K562 (cell line): ENCODE measurements around the gene NDUFAF8. TPM values are rescaled to one million over a fixed set of nuclear protein-coding genes. Genes with fewer than 3 reads are reported as not detected.
A peak's percentile ranks its signal among the peaks of the same experiment; 100 is the strongest.

ENCODE experiments used
- ATAC-seq: fragments of 200-7000 bp; cut with Tn5 transposase; 3 replicates; pipeline ENCODE4 v1.9.1; 2020; ENCODE audit warnings: moderate library complexity
- BruUV-seq: library from RNA; stranded (reverse); fragments of 400-500 nt; replicated peaks from 2 replicates; lab custom pipeline; 2021; lab: Mats Ljungman, UMichigan
- CTCF ChIA-PET: fragments of 300-600 bp; formaldehyde crosslinking; extraction: SDS; loops from one replicate; lab custom pipeline; 2021; ENCODE audit warnings: low intra/inter-chr PET ratio; lab: Yijun Ruan, JAX
- POLR2A ChIA-PET: fragments of 300-600, 350-650 bp; sonication (Branson Sonifier 250); formaldehyde crosslinking; extraction: SDS; loops from one replicate; lab custom pipeline; 2021; ENCODE audit warnings: antibody characterized with exemption, inconsistent platforms; lab: Yijun Ruan, JAX
- DNase-seq, 4 experiments: peaks; one replicate each; pipeline versions ENCODE4 v3.0.0 to v3.0.0-alpha.2; 2011 to 2018; ENCODE audit warnings: low spot score in 3 of 4, mixed read lengths in 3 of 4; ENCODE audit errors: extremely low read depth in 1 of 4
- FAIRE-seq: peaks from 2 replicates; lab custom pipeline; 2011; peaks lifted over from hg19 to GRCh38; lab: Jason Lieb, UNC
- H2AFZ ChIP-seq: 2 replicates; pipeline ENCODE4 v1.6.0; 2011; ENCODE audit warnings: low read depth, low read length, control low read depth, inconsistent platforms
- H3K27ac ChIP-seq: fragments of 200-600 bp; 3 replicates; pipeline ENCODE4 v1.8.0; 2011; ENCODE audit warnings: low read depth, mild to moderate bottlenecking, control low read depth, inconsistent platforms, low read length, moderate library complexity, mixed read lengths; ENCODE audit errors: extremely low read depth
- H3K27me3 ChIP-seq, 2 experiments: fragments of 300-600 bp in 1 of 2; 2 replicates in 1 of 2; 3 replicates in 1 of 2; pipeline versions ENCODE4 v1.6.0 to v1.8.0; 2011; ENCODE audit warnings: inconsistent platforms in 2 of 2, low read length in 2 of 2, mild to moderate bottlenecking in 1 of 2, mixed read lengths in 1 of 2, moderate library complexity in 1 of 2; ENCODE audit not compliant: control insufficient read depth in 2 of 2, insufficient read depth in 2 of 2
- H3K36me3 ChIP-seq: fragments of 300-600 bp; 3 replicates; pipeline ENCODE4 v1.8.0; 2011; ENCODE audit warnings: mild to moderate bottlenecking, low read length, inconsistent platforms; ENCODE audit not compliant: control insufficient read depth, insufficient read depth
- H3K4me1 ChIP-seq, 2 experiments: fragments of 200-600 bp in 1 of 2; replicated peaks in 1 of 2; 2 replicates in 1 of 2; 3 replicates in 1 of 2; pipeline versions ENCODE4 v1.5.1 to v1.8.0; 2011; ENCODE audit warnings: inconsistent platforms in 2 of 2, low read length in 2 of 2, mild to moderate bottlenecking in 1 of 2, mixed read lengths in 1 of 2, moderate library complexity in 1 of 2; ENCODE audit not compliant: control insufficient read depth in 2 of 2, insufficient read depth in 2 of 2
- H3K4me2 ChIP-seq: 2 replicates; pipeline ENCODE4 v1.6.1; 2011; ENCODE audit warnings: low read length, control low read depth, inconsistent platforms, mixed read lengths; ENCODE audit not compliant: insufficient read depth
- H3K4me3 ChIP-seq: fragments of 200-600 bp; sonication (generic), shearing (Covaris generic); 2 replicates; pipeline ENCODE4 v1.5.1; 2016; ENCODE audit warnings: control low read depth, inconsistent platforms
- H3K79me2 ChIP-seq: fragments of 200-600 bp; 3 replicates; pipeline ENCODE4 v1.8.0; 2011; ENCODE audit warnings: low read length, inconsistent platforms; ENCODE audit not compliant: control insufficient read depth, insufficient read depth
- H3K9ac ChIP-seq, 2 experiments: 2 replicates each; pipeline versions ENCODE4 v1.6.0 to v1.6.1; 2011; ENCODE audit warnings: low read depth in 2 of 2, low read length in 2 of 2, control low read depth in 1 of 2, inconsistent platforms in 1 of 2, mild to moderate bottlenecking in 1 of 2, mixed read lengths in 1 of 2; ENCODE audit not compliant: insufficient read depth in 1 of 2
- H3K9me1 ChIP-seq: one replicate; pipeline ENCODE4 v1.6.0; 2011; ENCODE audit warnings: inconsistent platforms, mild to moderate bottlenecking, low read length, moderate library complexity; ENCODE audit not compliant: control insufficient read depth, insufficient read depth
- H3K9me3 ChIP-seq: replicated peaks from 2 replicates; pipeline ENCODE4 v1.5.1; 2011; ENCODE audit warnings: low read depth, low read length, inconsistent platforms; ENCODE audit not compliant: control insufficient read depth, insufficient read depth
- H4K20me1 ChIP-seq: replicated peaks from 2 replicates; pipeline ENCODE4 v1.6.1; 2011; ENCODE audit warnings: low read length, inconsistent platforms, mixed read lengths; ENCODE audit not compliant: control insufficient read depth, insufficient read depth
- BACH1 ChIP-seq: fragments of 200-800 bp; sonication (Bioruptor generic); IDR thresholded peaks from 2 replicates; pipeline ENCODE4 v1.6.1; 2016; ENCODE audit warnings: missing genetic modification characterization, missing compliant biosample characterization
- CTCFL ChIP-seq: IDR thresholded peaks from 2 replicates; pipeline ENCODE4 v1.6.1; 2011; ENCODE audit warnings: borderline replicate concordance, low read depth, mild to moderate bottlenecking, moderate library complexity, low read length; ENCODE audit not compliant: insufficient read depth, poor library complexity, severe bottlenecking
- LCOR ChIP-seq: sonication (generic); formaldehyde crosslinking; IDR thresholded peaks from 2 replicates; pipeline ENCODE4 v1.8.0; 2022; ENCODE audit warnings: mild to moderate bottlenecking, missing genetic modification reagents
- MYBL2 ChIP-seq, 2 experiments: fragments of 450-650 bp in 1 of 2; sonication (generic) in 1 of 2; formaldehyde crosslinking in 1 of 2; IDR thresholded peaks; 2 replicates each; pipeline versions ENCODE4 v1.6.1 to v1.8.1; 2017 to 2022; ENCODE audit warnings: borderline replicate concordance in 1 of 2, inconsistent platforms in 1 of 2, low read depth in 1 of 2, mild to moderate bottlenecking in 1 of 2, missing genetic modification reagents in 1 of 2, moderate library complexity in 1 of 2
- POLR3G ChIP-seq: IDR thresholded peaks from 2 replicates; pipeline ENCODE4 v1.6.1; 2011; ENCODE audit not compliant: insufficient read length, insufficient replicate concordance; ENCODE audit errors: extremely low read depth
- SMC3 ChIP-seq: conservative IDR thresholded peaks from 2 replicates; pipeline ENCODE4 v1.6.1; 2011; ENCODE audit warnings: low read depth, low read length, improper control_type of control experiment; ENCODE audit not compliant: insufficient read depth
- SUPT5H ChIP-seq: fragments of 450-650 bp; IDR thresholded peaks from 2 replicates; pipeline ENCODE4 v1.6.1; 2016
- YY1 ChIP-seq, 3 experiments: IDR thresholded peaks; 2 replicates each; pipeline ENCODE4 v1.6.1; 2011; ENCODE audit warnings: low read length in 2 of 3, mild to moderate bottlenecking in 2 of 3, moderate library complexity in 2 of 3, borderline replicate concordance in 1 of 3, control low read depth in 1 of 3, low read depth in 1 of 3; ENCODE audit not compliant: insufficient read depth in 3 of 3, insufficient replicate concordance in 2 of 3, control insufficient read depth in 1 of 3, insufficient read length in 1 of 3; ENCODE audit errors: extremely low read depth in 1 of 3
- WGBS: fragments of 100-300 bp; shearing (Covaris generic); methylation state at CpG from one replicate; pipeline ENCODE4 v1.1.6; 2016; ENCODE audit warnings: low coverage, mixed read lengths; ENCODE audit not compliant: insufficient coverage; ENCODE audit errors: missing lambda C conversion rate; 5-methylcytosine and 5-hydroxymethylcytosine counted together
- in situ Hi-C: fragments of 300-500 bp; cut with MboI; formaldehyde crosslinking; loops from 4 replicates; pipeline ENCODE4 v1.15.0; 2018; ENCODE audit warnings: inconsistent platforms, mixed read lengths
- intact Hi-C: fragments of 100-400 bp; cut with micrococcal nuclease; formaldehyde crosslinking; loops from 2 replicates; pipeline ENCODE4 v1.14.2; 2022
- polyA plus RNA-seq, 8 experiments: library from polyadenylated mRNA; depleted of rRNA in 4 of 8; stranded (reverse) in 5 of 8; unstranded in 3 of 8; fragments of >200 nt; fragmentation: Nextera tagmentation in 2 of 8; fragmentation: Illumina TruSeq in 1 of 8; extraction: Ambion mirVana in 2 of 8; extraction: Trizol in 1 of 8; gene quantifications; 2 replicates each; pipeline versions ENCODE4 v1.2.1 to v1.2.3, GENCODE V29; 2011 to 2014; ENCODE audit warnings: inconsistent platforms in 1 of 8, missing spikeins in 1 of 8
- total RNA-seq, 7 experiments: library from RNA; depleted of rRNA in 6 of 7; stranded (reverse); fragments of >200 nt in 6 of 7; fragmentation: Illumina TruSeq in 2 of 7; extraction: Trizol in 2 of 7; gene quantifications; 2 replicates each; pipeline versions ENCODE4 v1.2.1 to v1.2.3, GENCODE V29; 2011 to 2021; ENCODE audit warnings: low replicate concordance in 1 of 7

NDUFAF8 gene
- total and polyA plus RNA-seq, 9 of the 15 experiments (the other 6 are each of a cell fraction or from before 2014, with no cell fraction given), result 13.5 to 144 (median 90.0) TPM

- CTCF ChIA-PET, result interaction anchor here (1.5 to 2.0 kb wide), 2 partner anchors 98 to 140 kb away, joined by 6 to 17 read pairs; no protein-coding TSS in a partner anchor
- in situ Hi-C loops, result loop anchor here (25.0 kb wide), 1 partner anchor 104 kb away; no protein-coding TSS in a partner anchor
These were observed 2.1 kb downstream of the NDUFAF8 start for GRCh38 chr17:81241203-81241602.

GRCh38 chr17:81241648-81242420 lies 2.7 kb downstream of the NDUFAF8 start:
- H3K36me3 ChIP-seq, result peaks cover 19% of the 10 kb centered on the region; the same call in 1 of the 3 replicates
- no peaks in the 10 kb centered on the region for H3K27me3 ChIP-seq
- 60% methylated on average over 17 of the region's 26 CpGs for WGBS
- peak; percentile 82 for FAIRE-seq
- in situ Hi-C loops (loop anchor here (25.0 kb wide), 1 partner anchor 105 kb away; no protein-coding TSS in a partner anchor), intact Hi-C loops (loop anchor here (1.0 kb wide), 1 partner anchor 100 kb away; no protein-coding TSS in a partner anchor)
- no TSS peak for BruUV-seq
- peaks cover 10 to 89% of the 10 kb centered on the region in 2 experiments; a peak in 4 of 5 replicates for H3K4me1 ChIP-seq
- ChIA-PET POLR2A (interaction anchor here (0.7 kb wide), 1 partner anchor 53 kb away, joined by 4 read pairs; the partner anchor contains the start of gene SLC38A10), CTCF (interaction anchor here (0.7 to 2.0 kb wide), 4 partner anchors 99 to 252 kb away, joined by 3 to 17 read pairs (median 5); no protein-coding TSS in a partner anchor)
- peak; percentile 75 to 84 (median 79) for DNase-seq
- H3K9me1 ChIP-seq, result no peaks in the 10 kb centered on the region
- H4K20me1 ChIP-seq, result peaks cover 6% of the 10 kb centered on the region; the same call in 1 of the 2 replicates
- peaks cover 34% of the 10 kb centered on the region for H3K79me2 ChIP-seq
- peak; percentile 50 for ATAC-seq
- peak overlapping the region in 1 of 2 experiments; percentile 19; a peak in 1 of 4 replicates for H3K9ac ChIP-seq
- no peaks in the 10 kb centered on the region for H3K9me3 ChIP-seq
- H2AFZ ChIP-seq, result no peak overlapping the region
- no peak overlapping the region for H3K4me3 ChIP-seq
- no peak overlapping the region for H3K4me2 ChIP-seq
- H3K27ac ChIP-seq, result no peak overlapping the region
- peak; percentile 83 for TF ChIP-seq CTCFL
- TF ChIP-seq SUPT5H, result peak; percentile 45; the same call in 1 of the 2 replicates
- no peak for TF ChIP-seq BACH1 (tag)
- TF ChIP-seq MYBL2 (IDR thresholded peaks at IDR 0.05; ENCODE audit: low read depth), result no peak
- TF ChIP-seq MYBL2 (CRISPR knock-in tag; IDR thresholded peaks at IDR 0.05; ENCODE audit: borderline replicate concordance), result no peak
- peak in 1 of 3 experiments; percentile 39 for TF ChIP-seq YY1 (IDR thresholded peaks at IDR 0.05; ENCODE audit: borderline replicate concordance in 1 of 3, control insufficient read depth in 1 of 3, extremely low read depth in 1 of 3, insufficient read depth in 3 of 3, insufficient read length in 1 of 3, insufficient replicate concordance in 2 of 3, low read depth in 1 of 3, low read length in 2 of 3)
- peak; percentile 81 for TF ChIP-seq SMC3

More at GRCh38 chr17:81241203-81241602, 2.1 kb downstream of the NDUFAF8 start:
- H3K9ac ChIP-seq, result no peak overlapping the region
- no peak for ATAC-seq
- BruUV-seq, result no TSS peak
- no peak overlapping the region for H3K27ac ChIP-seq
- intact Hi-C loops, result loop anchor here (1.0 kb wide), 1 partner anchor 99 kb away; no protein-coding TSS in a partner anchor
- H3K9me3 ChIP-seq, result no peaks in the 10 kb centered on the region
- no peaks in the 10 kb centered on the region for H3K9me1 ChIP-seq
- no peak for DNase-seq
- no peaks in the 10 kb centered on the region for H3K27me3 ChIP-seq
- H2AFZ ChIP-seq, result no peak overlapping the region
- FAIRE-seq, result peak; percentile 11
- WGBS, result 76% methylated on average over 10 of the region's 10 CpGs
- no peak overlapping the region for H3K4me2 ChIP-seq
- TF ChIP-seq LCOR (CRISPR knock-in tag) (0 out of 2 replicates have a peak, but pooled peaks have one; percentile 19), POLR3G (no peak)
- POLR2A ChIA-PET, result interaction anchor here (0.8 to 1.1 kb wide), 2 partner anchors 141 to 195 kb away, joined by 3 to 4 read pairs; no protein-coding TSS in a partner anchor
- H3K79me2 ChIP-seq, result peaks cover 34% of the 10 kb centered on the region
- no peak overlapping the region for H3K4me3 ChIP-seq
- peaks cover 7% of the 10 kb centered on the region; the same call in 1 of the 2 replicates for H4K20me1 ChIP-seq
- H3K4me1 ChIP-seq, result peaks cover 10 to 89% of the 10 kb centered on the region in 2 experiments; a peak in 4 of 5 replicates
- H3K36me3 ChIP-seq, result peaks cover 19% of the 10 kb centered on the region; the same call in 1 of the 3 replicates
